ENCODE measurements around the gene ZFYVE28. TPM values are rescaled to one million over a fixed set of nuclear protein-coding genes. Genes with fewer than 3 reads are reported as not detected.

Gene ZFYVE28
- total RNA-seq, 2 experiments from 2014 or later = 26.2 to 28.0 TPM

DNA sequence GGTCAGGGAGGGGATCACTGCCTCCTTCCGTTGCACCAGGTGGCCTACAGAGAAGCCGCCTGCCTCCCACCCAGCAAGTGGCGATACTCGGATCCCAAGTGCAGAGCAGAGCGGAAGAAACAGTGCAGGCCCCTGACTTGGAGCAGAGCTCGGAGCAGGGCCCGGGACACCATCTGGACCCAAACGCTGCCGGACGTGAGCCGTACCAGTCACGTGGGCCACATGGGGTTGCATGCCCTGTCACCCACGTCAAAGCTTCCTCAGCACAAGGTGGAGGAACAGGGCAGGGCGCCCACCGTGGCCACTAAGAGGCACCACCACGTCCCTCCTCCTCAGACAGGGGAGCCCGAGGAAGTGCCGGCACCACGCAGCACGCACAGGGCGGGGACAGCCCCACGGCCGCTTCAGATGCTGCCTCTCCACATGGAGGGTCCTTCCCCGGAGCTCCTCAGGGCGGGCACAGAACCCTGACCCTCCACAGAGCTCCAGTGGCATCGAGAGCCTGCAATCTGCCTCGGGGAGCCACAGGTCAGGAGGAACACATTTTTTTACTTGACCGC, 18.7 kb downstream of the ZFYVE28 start:
- H3K27me3 Mint-ChIP-seq = no peaks in the 10 kb centered on the region
- Histone ChIP-seq H3K4me1 (ENCODE audit: insufficient read depth, low read length) (peaks cover 43% of the 10 kb centered on the region), H3K9me3 (ENCODE audit: control insufficient read depth in 1 of 2, insufficient read depth in 1 of 2, low read length in 2 of 2) (peaks cover 0 to 5% of the 10 kb centered on the region in 2 experiments), H3K36me3 (ENCODE audit: insufficient read depth, low read length) (no peaks in the 10 kb centered on the region), H3K27me3 (ENCODE audit: control insufficient read depth in 1 of 2, insufficient read depth in 2 of 2, low read length in 2 of 2) (no peaks in the 10 kb centered on the region), H3K27ac (ENCODE audit: low read depth in 1 of 2, low read length in 2 of 2) (no peak overlapping the region), H3K4me3 (ENCODE audit: low read length) (no peak overlapping the region)
- POLR2A ChIA-PET = interaction anchor here (1.2 kb wide), 1 partner anchor 13 kb away, joined by 4 read pairs; no protein-coding TSS in a partner anchor
- ATAC-seq (ENCODE audit: poor library complexity) (no peak), DNase-seq (no peak)
- no peak overlapping the region for H3K27ac Mint-ChIP-seq
- no peaks in the 10 kb centered on the region for H3K9me3 Mint-ChIP-seq
- H3K4me1 Mint-ChIP-seq (ENCODE audit: low read depth) = peaks cover 36% of the 10 kb centered on the region
- TF ChIP-seq, protein P1, sequence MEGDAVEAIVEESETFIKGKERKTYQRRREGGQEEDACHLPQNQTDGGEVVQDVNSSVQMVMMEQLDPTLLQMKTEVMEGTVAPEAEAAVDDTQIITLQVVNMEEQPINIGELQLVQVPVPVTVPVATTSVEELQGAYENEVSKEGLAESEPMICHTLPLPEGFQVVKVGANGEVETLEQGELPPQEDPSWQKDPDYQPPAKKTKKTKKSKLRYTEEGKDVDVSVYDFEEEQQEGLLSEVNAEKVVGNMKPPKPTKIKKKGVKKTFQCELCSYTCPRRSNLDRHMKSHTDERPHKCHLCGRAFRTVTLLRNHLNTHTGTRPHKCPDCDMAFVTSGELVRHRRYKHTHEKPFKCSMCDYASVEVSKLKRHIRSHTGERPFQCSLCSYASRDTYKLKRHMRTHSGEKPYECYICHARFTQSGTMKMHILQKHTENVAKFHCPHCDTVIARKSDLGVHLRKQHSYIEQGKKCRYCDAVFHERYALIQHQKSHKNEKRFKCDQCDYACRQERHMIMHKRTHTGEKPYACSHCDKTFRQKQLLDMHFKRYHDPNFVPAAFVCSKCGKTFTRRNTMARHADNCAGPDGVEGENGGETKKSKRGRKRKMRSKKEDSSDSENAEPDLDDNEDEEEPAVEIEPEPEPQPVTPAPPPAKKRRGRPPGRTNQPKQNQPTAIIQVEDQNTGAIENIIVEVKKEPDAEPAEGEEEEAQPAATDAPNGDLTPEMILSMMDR (IDR thresholded peaks at IDR 0.05) = no peak
- H3K4me3 Mint-ChIP-seq = no peak overlapping the region
- H3K36me3 Mint-ChIP-seq (ENCODE audit: low read depth) = no peaks in the 10 kb centered on the region
- intact Hi-C loops (cut with DNase I, micrococcal nuclease) = no loop called here
- CTCF ChIA-PET = interaction anchor here (1.5 kb wide), 1 partner anchor 19 kb away, joined by 6 read pairs; the partner anchor contains the start of gene CFAP99

DNA sequence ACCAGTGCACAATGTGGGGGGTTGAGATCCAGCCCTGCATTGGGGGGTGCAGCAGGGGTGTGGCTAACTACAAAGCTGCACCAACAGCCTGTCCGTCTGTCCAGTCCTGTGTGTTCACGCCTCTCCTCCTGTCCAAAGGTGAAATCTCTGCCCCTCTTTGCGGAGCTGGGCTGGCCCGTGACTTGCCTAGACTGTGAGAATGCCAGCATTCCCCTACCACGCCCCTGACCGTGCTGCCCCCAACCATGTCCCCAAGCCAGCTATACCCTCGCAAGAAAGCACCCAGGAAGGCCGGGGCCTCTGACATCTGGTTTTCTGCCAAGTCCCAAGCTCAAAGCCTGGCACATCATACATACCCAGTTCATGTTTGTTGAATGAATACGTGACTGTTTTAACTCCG, 19.2 kb downstream of the ZFYVE28 start:
- Histone ChIP-seq H3K36me3 (ENCODE audit: insufficient read depth, low read length) (no peaks in the 10 kb centered on the region), H3K27ac (ENCODE audit: low read depth in 1 of 2, low read length in 2 of 2) (no peak overlapping the region), H3K4me3 (ENCODE audit: low read length) (no peak overlapping the region), H3K9me3 (ENCODE audit: control insufficient read depth in 1 of 2, insufficient read depth in 1 of 2, low read length in 2 of 2) (peaks cover 0 to 5% of the 10 kb centered on the region in 2 experiments), H3K27me3 (ENCODE audit: control insufficient read depth in 1 of 2, insufficient read depth in 2 of 2, low read length in 2 of 2) (peaks cover 0 to under 1% of the 10 kb centered on the region in 2 experiments), H3K4me1 (ENCODE audit: insufficient read depth, low read length) (peaks cover 45% of the 10 kb centered on the region)
- ChIA-PET POLR2A (interaction anchor here (1.2 kb wide), 1 partner anchor 13 kb away, joined by 4 read pairs; no protein-coding TSS in a partner anchor), CTCF (no interaction called here)
- Mint-ChIP-seq H3K9me3 (no peaks in the 10 kb centered on the region), H3K27me3 (no peaks in the 10 kb centered on the region), H3K4me1 (ENCODE audit: low read depth) (peaks cover 38% of the 10 kb centered on the region), H3K27ac (no peak overlapping the region), H3K36me3 (ENCODE audit: low read depth) (no peaks in the 10 kb centered on the region), H3K4me3 (no peak overlapping the region)
- intact Hi-C loops (cut with DNase I, micrococcal nuclease) = no loop called here
- ATAC-seq (ENCODE audit: poor library complexity) (no peak), DNase-seq (no peak)
- TF ChIP-seq, protein P1 (IDR thresholded peaks at IDR 0.05) = no peak

DNA sequence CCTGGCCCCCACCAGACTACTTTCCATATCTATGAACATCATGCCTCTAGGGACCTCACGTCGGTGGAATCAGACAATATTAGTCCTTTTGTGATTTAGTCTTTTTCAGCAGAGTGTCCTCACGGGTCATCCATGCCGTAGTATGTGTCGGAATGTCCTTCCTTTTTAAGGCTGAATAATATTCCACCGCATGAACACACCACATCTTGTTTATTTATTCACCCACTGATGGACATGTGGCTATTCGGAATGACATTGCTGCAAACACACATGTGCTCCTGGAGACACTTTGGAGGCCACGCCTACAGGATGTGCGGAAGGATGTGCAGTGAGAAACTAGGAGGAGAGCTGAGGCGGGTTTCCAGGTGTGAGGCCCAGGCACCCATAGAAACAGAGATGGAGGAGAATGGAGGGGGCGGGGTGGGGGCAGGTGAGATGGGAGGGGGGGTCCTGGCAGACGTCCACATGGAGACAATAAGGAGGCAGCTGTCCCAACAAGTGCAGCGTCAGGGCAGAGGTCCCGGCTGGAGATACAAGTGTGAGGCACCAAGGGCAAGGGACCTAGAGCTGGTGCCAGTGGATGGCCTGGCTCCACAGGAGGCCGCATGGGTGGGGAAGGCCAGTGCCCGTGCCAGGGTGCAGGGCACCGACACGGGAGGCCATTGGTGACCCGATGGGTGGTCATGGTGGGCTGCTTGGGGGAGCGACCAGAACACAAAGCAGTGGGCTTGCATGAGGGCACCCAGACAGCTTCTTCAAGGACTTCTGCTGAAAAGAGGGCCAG, 20.7 kb downstream of the ZFYVE28 start:
- no peaks in the 10 kb centered on the region for H3K36me3 Mint-ChIP-seq (ENCODE audit: low read depth)
- no peaks in the 10 kb centered on the region for H3K9me3 Mint-ChIP-seq
- Histone ChIP-seq H3K4me3 (ENCODE audit: low read length) (no peak overlapping the region), H3K27me3 (ENCODE audit: control insufficient read depth in 1 of 2, insufficient read depth in 2 of 2, low read length in 2 of 2) (peaks cover 0 to 2% of the 10 kb centered on the region in 2 experiments), H3K27ac (ENCODE audit: low read depth in 1 of 2, low read length in 2 of 2) (no peak overlapping the region), H3K36me3 (ENCODE audit: insufficient read depth, low read length) (no peaks in the 10 kb centered on the region), H3K9me3 (ENCODE audit: control insufficient read depth in 1 of 2, insufficient read depth in 1 of 2, low read length in 2 of 2) (peaks cover 0 to 5% of the 10 kb centered on the region in 2 experiments), H3K4me1 (ENCODE audit: insufficient read depth, low read length) (peaks cover 49% of the 10 kb centered on the region)
- ChIA-PET POLR2A (no interaction called here), CTCF (interaction anchor here (0.9 kb wide), 1 partner anchor 9 kb away, joined by 3 read pairs; no protein-coding TSS in a partner anchor)
- DNase-seq (no peak), ATAC-seq (ENCODE audit: poor library complexity) (no peak)
- peaks cover 48% of the 10 kb centered on the region for H3K4me1 Mint-ChIP-seq (ENCODE audit: low read depth)
- TF ChIP-seq, protein P1 (IDR thresholded peaks at IDR 0.05) = no peak
- H3K27me3 Mint-ChIP-seq = peaks cover 6% of the 10 kb centered on the region
- H3K4me3 Mint-ChIP-seq = no peak overlapping the region
- intact Hi-C loops (cut with DNase I, micrococcal nuclease) = no loop called here
- H3K27ac Mint-ChIP-seq = no peak overlapping the region

Data from CD4-positive, alpha-beta T cell (primary cell).